ENCODE results near the gene ZNF680.
A peak's percentile ranks its signal among the peaks of the same experiment; 100 is the strongest.
"Not testable (repeated sequence)": the region's sequence is repeated elsewhere in the genome, so short reads cannot be mapped to it uniquely, and the experiment has no call there.

The ZNF680 gene

DNA sequence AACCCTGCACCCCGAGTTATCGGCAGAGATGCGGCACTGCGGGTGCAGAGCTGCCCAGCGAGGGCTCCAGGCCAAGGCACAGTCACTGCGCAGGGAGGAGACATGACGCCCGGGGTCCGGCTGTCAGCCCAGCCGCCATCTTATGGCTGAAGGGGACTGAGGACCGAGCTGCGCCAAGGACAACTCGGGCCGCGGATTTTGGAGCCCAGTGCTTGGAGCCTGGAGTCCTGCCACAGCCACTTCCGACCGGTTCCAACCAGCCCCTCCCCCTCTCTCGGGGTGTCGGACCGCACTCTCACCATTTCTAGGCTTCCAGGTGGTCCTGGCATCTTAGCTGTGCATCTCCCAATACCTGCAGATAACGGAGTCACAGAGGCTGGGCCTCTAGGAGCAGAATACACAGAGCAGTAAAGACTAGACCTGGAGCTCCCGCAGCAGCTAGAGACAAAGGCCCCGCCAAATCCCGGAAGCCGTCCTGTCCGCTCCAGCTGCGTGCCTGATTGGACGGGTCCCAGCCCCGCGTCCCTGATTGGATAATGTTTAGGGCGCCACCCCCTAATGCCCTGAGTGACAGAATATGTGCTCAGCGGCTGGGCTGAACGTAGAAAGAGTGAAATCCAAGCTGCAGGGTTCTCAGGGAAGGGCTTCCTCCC, at the start of gene ZNF680:
Gene ZNF680 (minus strand): TSS at position 446 of the 653 bp plus-strand sequence. CDS start 117 bp downstream, at position 329.
- DNase-seq = peak; percentile 95

- no peak for DNase-seq
Observed at GRCh38 chr7:64612452-64612851, 49.6 kb upstream of the ZNF680 start.

DNA sequence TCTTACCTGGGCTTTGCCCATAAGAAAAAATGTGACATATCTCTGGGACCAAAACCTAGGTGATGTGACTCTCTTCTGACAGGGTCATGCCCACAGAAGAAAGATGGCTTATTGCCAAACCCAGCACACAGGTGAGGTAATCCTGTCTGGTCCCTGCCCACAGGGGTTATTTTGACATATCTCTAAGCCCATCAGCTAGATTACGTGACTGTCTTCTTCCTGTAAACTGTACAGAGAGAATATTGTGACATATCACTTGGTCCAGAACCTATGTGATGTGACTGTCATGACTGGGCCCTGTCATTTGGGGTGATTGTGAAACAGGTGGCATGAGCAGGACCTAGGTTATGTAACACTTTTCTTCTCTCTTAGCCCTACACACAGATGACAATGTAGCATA, 48.8 kb upstream of the ZNF680 start:
- no peak for DNase-seq

DNA sequence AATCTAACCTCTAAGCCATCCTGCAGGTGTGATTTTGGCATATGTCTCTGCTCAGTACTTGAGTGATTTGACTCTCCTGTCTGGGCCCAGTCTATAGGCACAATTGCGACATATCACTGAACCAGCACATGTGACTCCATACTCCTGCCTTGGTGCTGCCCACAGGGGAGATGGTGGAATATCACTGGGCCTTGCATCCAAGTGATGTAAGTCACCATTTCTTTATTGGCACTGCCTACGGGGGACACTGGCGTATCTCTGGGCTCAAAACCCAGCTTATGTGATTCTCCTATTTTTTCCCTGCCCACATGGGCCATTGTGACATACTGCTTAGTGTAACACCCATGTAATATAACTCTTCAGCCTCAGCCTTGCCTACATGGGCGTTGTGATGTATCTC, 48.1 kb upstream of the ZNF680 start:
- no peak for DNase-seq

GRCh38 chr7:64608116-64608910, 45.4 kb upstream of the ZNF680 start:
- no peak for DNase-seq

DNA sequence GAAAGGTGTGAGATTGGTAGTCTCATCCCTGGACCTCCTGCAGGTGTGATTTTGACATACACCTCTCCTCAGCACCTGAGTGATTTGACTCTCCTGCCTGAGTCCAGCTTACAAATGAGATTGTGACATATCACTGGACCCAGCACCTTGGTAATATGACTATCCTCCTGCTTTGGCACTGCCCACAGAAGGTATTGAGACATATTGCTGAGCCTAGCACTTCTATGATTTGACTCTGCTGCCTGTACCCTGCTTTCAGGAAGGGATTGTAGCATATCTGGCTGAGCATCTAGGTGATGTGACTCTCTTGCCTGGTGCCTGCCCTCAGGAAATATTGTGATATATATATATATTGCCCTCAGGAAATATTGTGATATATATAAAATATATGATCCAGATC, 43.5 kb upstream of the ZNF680 start:
- DNase-seq = no peak

DNA sequence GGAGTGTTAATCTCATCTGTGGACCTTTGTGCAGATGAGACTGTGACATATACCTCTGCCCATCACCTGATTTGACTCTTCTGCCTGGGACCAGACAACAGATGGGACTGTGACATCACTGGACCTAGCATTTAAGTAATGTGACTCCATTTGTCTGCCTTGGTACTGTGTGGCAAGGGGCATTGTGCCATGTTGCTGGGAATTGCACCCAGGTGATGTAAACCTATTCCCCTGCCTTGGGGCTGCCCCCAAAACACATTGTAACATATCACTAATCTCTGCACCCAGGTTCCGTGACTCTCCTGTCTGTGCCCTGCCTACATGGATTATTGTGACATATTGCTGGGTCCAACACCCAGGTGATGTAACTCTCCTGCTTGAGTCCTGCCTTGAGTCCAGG, 40.4 kb upstream of the ZNF680 start:
- DNase-seq = no peak

- DNase-seq = no peak
Observed at GRCh38 chr7:64602518-64602917, 39.6 kb upstream of the ZNF680 start.

DNA sequence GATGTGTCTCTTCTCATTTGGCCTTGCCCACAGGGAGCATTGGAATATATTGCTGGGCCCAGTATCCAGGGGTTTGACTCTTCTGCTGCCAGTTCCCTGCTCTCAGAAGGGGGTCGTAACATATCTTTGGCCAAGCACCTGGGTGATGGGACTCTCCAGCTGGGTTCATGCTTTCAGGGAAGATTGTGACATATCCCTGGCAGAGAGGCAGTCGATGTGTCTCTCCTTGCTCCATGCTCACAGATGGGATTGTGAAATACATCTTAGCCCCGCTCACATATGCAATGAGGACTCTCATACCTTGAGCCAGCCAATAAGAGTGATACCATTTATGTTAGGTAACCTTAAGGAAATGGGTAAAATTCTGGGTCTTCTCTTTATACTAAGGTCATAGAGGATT, 39.2 kb upstream of the ZNF680 start:
- no peak for DNase-seq

DNA sequence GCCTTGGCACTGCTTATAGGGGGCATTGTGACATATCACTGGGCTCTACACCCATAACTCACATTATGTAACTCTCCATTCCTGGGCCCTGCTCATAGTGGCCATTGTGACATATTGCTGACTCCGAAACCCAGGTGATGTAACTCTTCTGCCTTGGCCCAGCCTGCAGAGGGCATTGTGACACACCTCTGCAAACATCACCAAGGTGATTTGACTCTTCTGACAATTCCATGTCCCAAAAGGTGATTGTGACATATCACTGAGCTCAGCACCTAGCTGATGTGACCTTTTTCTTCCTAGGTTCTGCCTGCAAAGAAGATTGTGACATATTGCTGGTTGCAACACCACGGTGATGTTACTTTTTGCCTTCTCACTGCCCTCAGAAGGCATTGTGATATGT, 36.5 kb upstream of the ZNF680 start:
- no peak for DNase-seq

- DNase-seq = no peak
Observed at GRCh38 chr7:64590971-64591370, 28.1 kb upstream of the ZNF680 start.

- DNase-seq = no peak
Observed at GRCh38 chr7:64581926-64582894, 19.3 kb upstream of the ZNF680 start.

DNA sequence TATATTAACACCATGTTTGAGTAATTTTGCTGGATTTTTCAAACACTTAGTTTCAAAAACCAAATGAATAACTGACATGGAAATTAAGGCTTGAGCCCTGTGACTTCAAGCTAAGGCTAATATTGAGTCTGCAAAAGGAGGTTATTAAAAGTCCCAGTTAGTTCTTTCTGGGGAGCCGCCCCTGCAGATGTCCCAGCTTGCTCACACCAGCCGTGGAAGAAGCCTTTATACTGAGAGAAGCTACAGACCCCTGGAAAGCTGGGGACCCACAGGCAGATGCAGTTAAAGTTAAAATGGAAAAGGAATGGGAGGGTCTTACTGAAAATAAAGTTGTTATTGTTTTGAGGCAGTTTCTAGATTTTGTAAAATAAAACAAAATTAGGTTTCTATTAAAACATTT, 18.5 kb upstream of the ZNF680 start:
- DNase-seq = no peak

DNA sequence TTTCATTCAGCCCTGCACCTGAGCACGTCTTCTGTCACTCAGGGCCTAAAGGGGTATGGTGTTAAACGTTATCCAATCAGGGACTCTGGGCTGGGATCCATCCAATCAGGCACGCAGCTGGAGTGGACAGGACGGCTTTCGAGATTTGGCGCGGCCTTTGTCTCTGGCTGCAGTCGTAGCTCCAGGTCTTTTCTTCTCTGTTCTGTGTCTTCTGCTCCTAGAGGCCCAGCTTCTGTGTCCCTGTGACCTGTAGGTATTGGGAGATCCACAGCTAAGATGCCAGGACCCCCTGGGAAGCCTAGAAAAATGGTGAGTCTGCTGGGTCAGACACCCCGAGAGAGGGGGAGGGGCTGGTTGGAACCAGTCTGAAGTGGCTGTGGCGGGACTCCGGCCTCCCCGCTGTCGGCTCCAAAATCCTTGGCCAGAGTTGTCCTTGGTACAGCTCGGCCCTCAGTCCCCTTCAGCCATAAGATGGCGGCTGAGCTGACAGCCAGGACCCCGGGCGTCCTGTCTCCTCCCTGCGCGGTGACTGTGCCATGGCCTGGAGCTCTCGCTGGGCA, 11.7 kb upstream of the ZNF680 start:
- peak; percentile 71 for DNase-seq

GRCh38 chr7:64570284-64570605, 7.4 kb upstream of the ZNF680 start:
- not testable (repeated sequence) for DNase-seq

DNA sequence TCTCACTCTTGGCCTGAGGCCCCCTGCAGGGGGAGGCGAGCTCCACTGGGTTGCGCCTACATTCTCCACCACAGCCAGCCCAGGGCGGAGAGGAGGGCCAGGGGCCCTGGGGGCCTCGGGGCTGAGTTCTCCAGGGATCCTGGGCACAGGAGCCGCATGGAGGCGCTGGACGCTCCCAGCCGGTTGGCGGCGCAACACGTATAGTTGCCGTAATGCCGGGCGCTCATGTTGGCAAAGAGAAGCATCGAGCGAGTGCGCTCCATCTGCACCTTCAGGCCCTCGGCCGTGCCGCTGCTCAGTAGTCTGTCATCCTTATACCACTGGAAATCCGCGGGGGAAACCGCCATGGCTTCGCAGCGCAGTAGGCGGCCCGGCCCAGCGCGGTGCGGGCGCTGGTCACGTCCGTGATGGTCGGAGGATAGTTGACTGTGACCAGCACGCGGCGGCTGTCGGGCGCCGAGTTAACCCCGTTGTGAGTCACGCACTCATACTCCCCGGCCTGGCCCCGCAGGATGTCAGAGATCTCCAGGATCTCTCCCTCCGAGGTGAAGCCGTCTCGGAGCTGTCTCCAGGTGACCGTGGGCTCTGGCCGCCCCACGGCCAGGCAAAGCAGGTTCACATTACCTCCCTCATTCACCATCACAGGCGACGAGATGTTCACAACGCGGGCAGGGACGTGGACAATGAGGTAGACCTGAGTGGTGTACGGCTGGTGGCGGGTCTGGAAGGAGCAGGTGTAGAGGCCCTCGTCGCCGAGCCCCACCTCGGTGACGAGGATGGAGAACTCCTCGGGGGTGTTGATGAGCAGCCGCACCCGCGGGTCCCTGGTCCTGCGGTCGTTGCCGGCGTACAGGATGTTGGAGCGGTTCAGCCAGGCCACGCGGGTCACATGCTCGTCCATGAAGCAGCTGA, 6.8 kb upstream of the ZNF680 start:
- peak; percentile 50 for DNase-seq

GRCh38 chr7:64562256-64562625, 630 bp downstream of the ZNF680 start:
- no peak for DNase-seq

- no peak for DNase-seq
Observed at GRCh38 chr7:64559206-64559605, 3.7 kb downstream of the ZNF680 start.

DNA sequence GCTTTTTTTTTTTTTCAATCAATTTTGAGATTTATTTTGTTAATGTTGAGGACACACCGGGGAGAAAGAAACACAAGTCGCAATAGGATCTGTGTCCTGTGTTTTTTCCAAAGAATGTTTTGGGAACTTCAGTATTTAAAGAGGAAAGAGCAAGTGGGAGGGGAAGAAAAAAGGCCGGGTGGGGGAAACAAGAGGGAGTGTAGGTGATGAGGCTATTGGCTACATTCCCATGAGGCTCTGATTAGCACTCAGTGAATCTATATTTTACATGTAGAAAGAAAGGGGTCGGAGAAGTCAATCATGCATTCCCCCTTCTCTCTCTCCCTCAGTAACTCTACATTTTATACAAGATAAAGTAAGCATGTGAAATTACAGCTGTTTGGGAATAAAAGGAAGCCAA, 4.1 kb downstream of the ZNF680 start:
- no peak for DNase-seq

DNA sequence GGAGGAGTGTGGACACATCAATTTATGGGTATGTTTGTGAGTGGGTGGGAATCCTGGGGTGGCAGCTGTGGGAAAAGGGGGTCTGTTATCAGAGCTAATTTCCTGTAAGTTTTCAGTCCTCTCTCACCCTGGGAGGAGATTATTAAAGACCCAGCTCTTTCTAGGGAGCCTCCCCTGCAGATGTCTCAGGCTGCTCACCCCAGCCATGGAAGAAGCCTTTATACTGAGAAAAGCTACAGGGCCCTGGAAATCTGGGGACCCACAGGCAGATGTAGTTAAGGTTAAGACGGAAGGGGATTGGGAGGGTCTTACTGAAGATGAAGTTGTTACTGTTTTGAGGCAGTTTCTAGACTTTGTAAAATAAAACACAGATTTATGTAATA, 4.6 kb downstream of the ZNF680 start:
- DNase-seq = no peak

DNA sequence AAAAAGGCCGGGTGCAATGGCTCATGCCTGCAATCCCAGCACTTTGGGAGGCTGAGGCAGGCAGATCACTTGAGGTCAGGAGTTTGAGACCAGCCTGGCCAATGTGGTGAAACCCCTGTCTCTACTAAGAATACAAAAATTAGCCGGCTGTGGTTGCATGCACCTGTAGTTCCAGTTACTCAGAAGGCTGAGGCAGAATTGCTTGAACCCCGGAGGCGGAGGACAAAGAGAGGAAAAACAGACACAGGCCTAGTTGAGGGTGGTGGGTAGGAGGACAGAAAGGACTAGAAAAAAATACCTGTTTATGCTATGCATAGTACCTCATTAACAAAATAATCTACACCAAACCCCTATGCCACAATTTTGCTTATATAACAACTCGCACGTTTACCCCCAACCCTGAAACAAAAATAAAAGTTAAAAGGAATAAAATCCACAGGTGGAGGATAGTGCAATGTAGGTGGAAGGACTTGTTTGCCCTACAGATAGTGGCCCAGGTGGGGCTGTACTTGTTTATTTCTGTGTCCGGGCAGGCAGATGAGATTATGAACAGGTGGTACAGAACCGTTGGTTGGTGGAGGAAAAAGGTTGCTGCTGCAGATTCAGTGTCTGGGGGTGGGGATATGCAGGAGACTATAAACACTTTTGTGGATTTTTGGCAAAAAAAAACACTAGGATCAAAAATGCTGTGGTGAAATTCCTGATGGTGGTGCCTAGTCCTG, 5.1 kb downstream of the ZNF680 start:
- DNase-seq = no peak

Measured in right forelimb (tissue), 1 donor.